ENCODE measurements around the gene TPRN. TPM values are rescaled to one million over a fixed set of nuclear protein-coding genes. Genes with fewer than 3 reads are reported as not detected.

The TPRN gene
- polyA plus RNA-seq, 1 of the 3 experiments (the other 2 are of a cell fraction) = 5.2 TPM

DNA sequence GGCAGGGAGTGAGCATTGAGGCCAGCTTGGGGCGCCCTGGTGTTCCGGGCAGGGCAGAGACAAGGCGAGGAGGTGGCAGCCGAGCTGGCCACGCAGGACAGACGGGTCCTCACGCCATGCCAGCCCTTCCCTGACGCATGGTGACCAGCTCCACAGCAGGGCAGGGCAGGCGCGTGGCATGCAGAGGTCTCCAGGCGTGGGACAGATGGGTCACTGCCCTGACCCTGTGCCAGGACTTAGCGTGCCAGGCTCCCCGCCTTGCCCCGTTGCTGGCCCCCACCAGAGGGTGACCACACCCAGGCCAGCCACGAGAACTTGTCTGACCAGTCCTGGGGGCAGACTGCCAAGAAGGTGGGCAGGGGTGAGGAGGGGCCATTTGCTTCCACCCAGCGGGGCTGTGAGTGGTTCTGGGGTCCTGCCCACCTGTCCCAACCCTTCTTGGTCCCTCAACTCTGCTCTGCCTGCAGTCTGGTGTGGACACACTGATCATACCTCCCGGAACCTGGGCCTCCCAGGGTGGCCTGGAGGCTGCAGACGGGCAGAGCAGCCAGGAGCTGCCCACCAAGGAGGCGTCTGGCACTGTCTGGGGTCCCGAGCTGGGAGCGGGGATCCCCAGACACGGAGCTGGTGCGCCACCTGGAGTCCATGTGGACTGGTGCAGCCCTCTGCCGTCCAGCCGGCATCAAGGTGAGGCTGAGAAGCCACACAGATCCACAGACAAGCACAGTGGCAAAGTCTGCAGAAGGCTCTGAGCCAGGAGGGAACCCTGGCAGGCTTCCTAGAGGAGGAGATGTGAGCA is 26.7 kb upstream of the TPRN start, which contains the start of gene RNF224 (continued):
- TF ChIP-seq TAF1 (IDR thresholded peaks at IDR 0.05; ENCODE audit: borderline replicate concordance, low read depth, low read length) = no peak

DNA sequence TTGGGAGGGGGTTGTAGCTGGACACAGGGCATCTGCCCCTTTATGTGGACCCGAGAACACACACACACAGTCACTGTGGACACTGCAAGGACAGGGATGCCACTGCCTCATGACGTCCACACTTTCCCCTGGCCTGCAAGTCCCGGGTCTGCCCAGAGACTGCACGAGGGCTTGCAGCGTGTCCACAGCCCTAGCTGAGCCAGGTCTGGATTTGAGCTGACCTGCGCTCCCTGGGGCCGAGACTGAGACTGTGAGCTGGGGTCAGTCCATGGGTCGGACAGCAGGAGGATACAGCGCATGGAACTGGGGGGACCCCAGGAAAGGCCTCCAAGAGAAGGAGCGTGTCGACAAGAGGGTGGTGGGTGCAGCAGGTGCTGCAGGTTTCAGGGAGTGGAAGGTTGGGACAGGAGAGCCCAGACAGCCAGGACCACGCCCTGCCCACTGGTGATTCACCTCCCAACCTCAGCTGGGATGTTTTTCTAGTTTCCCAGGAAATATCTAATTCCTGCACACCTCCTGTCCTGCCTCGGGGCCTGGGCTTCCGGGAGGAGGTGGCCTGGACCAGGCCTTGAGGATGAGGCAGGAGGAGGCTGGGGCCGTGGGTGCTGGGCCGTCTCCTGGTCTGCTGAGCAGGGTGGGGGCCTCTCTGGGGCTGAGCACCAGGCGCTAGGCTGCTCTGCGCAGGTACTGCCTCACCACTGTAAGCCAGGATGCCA is 26.0 kb upstream of the TPRN start:
- Histone ChIP-seq H4K20me1 (ENCODE audit: insufficient read depth) (no peaks in the 10 kb centered on the region), H3K27me3 (ENCODE audit: insufficient read depth) (no peaks in the 10 kb centered on the region), H3K4me3 (ENCODE audit: low read depth in 2 of 2, low read length in 1 of 2) (no peak overlapping the region), H3K9me3 (no peaks in the 10 kb centered on the region), H2AFZ (ENCODE audit: low read depth) (no peak overlapping the region), H3K9ac (no peak overlapping the region), H3K9me2 (no peaks in the 10 kb centered on the region), H3K4me2 (peak overlapping the region; percentile 1; the same call in 1 of the 2 replicates), H3K79me2 (ENCODE audit: insufficient read depth) (no peaks in the 10 kb centered on the region), H3K27ac (ENCODE audit: low read depth in 2 of 2, low read length in 1 of 2) (no peak overlapping the region; a peak in 1 of 4 replicates), H3K36me3 (replicated peaks in 1 of 2; ENCODE audit: control insufficient read depth in 1 of 2, insufficient read depth in 2 of 2, low read length in 1 of 2) (no peaks in the 10 kb centered on the region), H3K4me1 (ENCODE audit: control insufficient read depth in 1 of 2, insufficient read depth in 2 of 2, low read depth in 1 of 2, low read length in 1 of 2) (peaks cover 0 to 54% of the 10 kb centered on the region in 2 experiments; a peak in 1 of 4 replicates), H3F3A (replicated peaks; ENCODE audit: insufficient read depth) (peaks cover 16% of the 10 kb centered on the region)
- DNase-seq = no peak
- ChIA-PET CTCF (interaction anchor here (0.5 to 7.7 kb wide), 31 partner anchors 10 to 1135 kb away, joined by 3 to 95 read pairs (median 6); partner anchors contain the start of genes ANAPC2, DPP7, LRRC26 and MAN1B1), POLR2A (interaction anchor here (1.1 to 1.5 kb wide), 5 partner anchors 14 to 119 kb away, joined by 3 to 8 read pairs (median 5); no protein-coding TSS in a partner anchor)
- WGBS (ENCODE audit: low lambda C conversion rate) = 65% methylated on average over 11 of the region's 18 CpGs
- TF ChIP-seq TAF1 (IDR thresholded peaks at IDR 0.05; ENCODE audit: borderline replicate concordance, low read depth, low read length) = no peak

DNA sequence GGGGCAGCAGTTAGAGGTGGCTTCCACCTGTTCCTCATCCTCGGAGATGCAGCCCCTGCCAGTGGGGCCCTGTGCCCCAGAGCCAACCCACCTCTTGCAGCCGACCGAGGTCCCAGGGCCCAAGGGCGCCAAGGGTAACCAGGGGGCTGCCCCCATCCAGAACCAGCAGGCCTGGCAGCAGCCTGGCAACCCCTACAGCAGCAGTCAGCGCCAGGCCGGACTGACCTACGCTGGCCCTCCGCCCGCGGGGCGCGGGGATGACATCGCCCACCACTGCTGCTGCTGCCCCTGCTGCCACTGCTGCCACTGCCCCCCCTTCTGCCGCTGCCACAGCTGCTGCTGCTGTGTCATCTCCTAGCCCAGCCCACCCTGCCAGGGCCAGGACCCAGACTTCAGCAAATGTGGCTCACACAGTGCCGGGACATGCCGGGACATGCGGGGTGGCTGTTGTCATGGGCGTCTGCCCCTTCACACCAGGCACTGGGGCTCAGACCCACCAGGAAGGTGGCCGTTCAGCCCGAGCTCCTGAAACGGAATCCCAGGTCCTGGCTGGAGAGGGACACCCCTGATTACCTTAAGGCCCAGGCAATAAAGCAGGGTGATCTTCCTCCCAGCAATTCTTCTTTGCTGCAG is 25.3 kb upstream of the TPRN start:
- WGBS (ENCODE audit: low lambda C conversion rate) = 100% methylated on average over 1 of the region's 21 CpGs
- ChIA-PET CTCF (interaction anchor here (0.5 to 7.7 kb wide), 12 partner anchors 10 to 1134 kb away, joined by 3 to 95 read pairs (median 6); partner anchors contain the start of genes ANAPC2, DPP7, SAPCD2 and SSNA1), POLR2A (no interaction called here)
- H3K27me3 ChIP-seq (ENCODE audit: insufficient read depth) = no peaks in the 10 kb centered on the region
- peaks cover 0 to 54% of the 10 kb centered on the region in 2 experiments; a peak in 1 of 4 replicates for H3K4me1 ChIP-seq (ENCODE audit: control insufficient read depth in 1 of 2, insufficient read depth in 2 of 2, low read depth in 1 of 2, low read length in 1 of 2)
- H3K36me3 ChIP-seq (replicated peaks in 1 of 2; ENCODE audit: control insufficient read depth in 1 of 2, insufficient read depth in 2 of 2, low read length in 1 of 2) = no peaks in the 10 kb centered on the region
- H3K9me2 ChIP-seq = no peaks in the 10 kb centered on the region
- no peak overlapping the region for H2AFZ ChIP-seq (ENCODE audit: low read depth)
- H3K79me2 ChIP-seq (ENCODE audit: insufficient read depth) = no peaks in the 10 kb centered on the region
- no peak overlapping the region for H3K4me3 ChIP-seq (ENCODE audit: low read depth in 2 of 2, low read length in 1 of 2)
- TF ChIP-seq, protein P1, sequence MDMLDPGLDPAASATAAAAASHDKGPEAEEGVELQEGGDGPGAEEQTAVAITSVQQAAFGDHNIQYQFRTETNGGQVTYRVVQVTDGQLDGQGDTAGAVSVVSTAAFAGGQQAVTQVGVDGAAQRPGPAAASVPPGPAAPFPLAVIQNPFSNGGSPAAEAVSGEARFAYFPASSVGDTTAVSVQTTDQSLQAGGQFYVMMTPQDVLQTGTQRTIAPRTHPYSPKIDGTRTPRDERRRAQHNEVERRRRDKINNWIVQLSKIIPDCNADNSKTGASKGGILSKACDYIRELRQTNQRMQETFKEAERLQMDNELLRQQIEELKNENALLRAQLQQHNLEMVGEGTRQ (IDR thresholded peaks at IDR 0.05; ENCODE audit: borderline replicate concordance, low read depth, low read length) = no peak
- TF ChIP-seq, protein P2, sequence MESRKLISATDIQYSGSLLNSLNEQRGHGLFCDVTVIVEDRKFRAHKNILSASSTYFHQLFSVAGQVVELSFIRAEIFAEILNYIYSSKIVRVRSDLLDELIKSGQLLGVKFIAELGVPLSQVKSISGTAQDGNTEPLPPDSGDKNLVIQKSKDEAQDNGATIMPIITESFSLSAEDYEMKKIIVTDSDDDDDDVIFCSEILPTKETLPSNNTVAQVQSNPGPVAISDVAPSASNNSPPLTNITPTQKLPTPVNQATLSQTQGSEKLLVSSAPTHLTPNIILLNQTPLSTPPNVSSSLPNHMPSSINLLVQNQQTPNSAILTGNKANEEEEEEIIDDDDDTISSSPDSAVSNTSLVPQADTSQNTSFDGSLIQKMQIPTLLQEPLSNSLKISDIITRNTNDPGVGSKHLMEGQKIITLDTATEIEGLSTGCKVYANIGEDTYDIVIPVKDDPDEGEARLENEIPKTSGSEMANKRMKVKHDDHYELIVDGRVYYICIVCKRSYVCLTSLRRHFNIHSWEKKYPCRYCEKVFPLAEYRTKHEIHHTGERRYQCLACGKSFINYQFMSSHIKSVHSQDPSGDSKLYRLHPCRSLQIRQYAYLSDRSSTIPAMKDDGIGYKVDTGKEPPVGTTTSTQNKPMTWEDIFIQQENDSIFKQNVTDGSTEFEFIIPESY (IDR thresholded peaks at IDR 0.05; ENCODE audit: borderline replicate concordance, low read depth) = no peak
- TF ChIP-seq MXI1 (IDR thresholded peaks at IDR 0.05; ENCODE audit: low read depth, low read length) = no peak
- no peak for TF ChIP-seq SMC3 (IDR thresholded peaks at IDR 0.05; ENCODE audit: low read depth, low read length)
- no peak for TF ChIP-seq NFIC (IDR thresholded peaks at IDR 0.05; ENCODE audit: borderline replicate concordance)
- TF ChIP-seq EZH2phosphoT487 (IDR thresholded peaks at IDR 0.05; ENCODE audit: borderline replicate concordance, low read depth) = no peak
- H3K4me2 ChIP-seq = no peak overlapping the region
- no peak overlapping the region; a peak in 1 of 4 replicates for H3K27ac ChIP-seq (ENCODE audit: low read depth in 2 of 2, low read length in 1 of 2)
- H3F3A ChIP-seq (replicated peaks; ENCODE audit: insufficient read depth) = peaks cover 16% of the 10 kb centered on the region
- no peaks in the 10 kb centered on the region for H4K20me1 ChIP-seq (ENCODE audit: insufficient read depth)
- no peak overlapping the region for H3K9ac ChIP-seq
- no peaks in the 10 kb centered on the region for H3K9me3 ChIP-seq
- DNase-seq = no peak
